ENCODE measurements around the gene CCDC116.
A peak's percentile ranks its signal among the peaks of the same experiment; 100 is the strongest.

CCDC116 gene

DNA sequence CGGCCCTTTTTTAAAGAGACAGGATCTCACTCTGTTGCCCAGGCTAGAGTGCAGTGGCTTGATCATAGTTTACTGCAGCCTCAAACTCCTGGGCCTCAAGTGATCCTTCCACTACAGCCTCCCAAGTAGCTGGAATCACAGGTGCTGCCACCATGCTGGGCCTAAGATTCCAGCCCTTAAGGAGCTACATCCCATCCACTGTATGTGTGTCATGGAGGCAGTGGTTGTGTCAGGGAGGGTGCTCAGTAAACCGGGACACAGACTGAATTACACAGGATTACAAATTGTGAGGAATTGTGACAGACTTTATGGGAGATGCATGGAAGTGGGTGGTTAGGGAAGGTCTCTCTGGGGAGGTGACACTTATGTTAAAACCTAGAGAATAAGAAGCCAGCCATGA, 31.2 kb downstream of the CCDC116 start:
- DNase-seq (ENCODE audit: extremely low spot score), result no peak
- no peak for TF ChIP-seq PKNOX1 (IDR thresholded peaks at IDR 0.05)
- no peak for TF ChIP-seq ARNT (IDR thresholded peaks at IDR 0.05)
- no peak for TF ChIP-seq BHLHE40 (IDR thresholded peaks at IDR 0.05; ENCODE audit: borderline replicate concordance)
- no peak for TF ChIP-seq FOXA1 (IDR thresholded peaks at IDR 0.05)
- no peak for TF ChIP-seq CTBP1 (IDR thresholded peaks at IDR 0.05; ENCODE audit: borderline replicate concordance)
- no peak for TF ChIP-seq ZNF384 (IDR thresholded peaks at IDR 0.05)
- no peak for TF ChIP-seq TARDBP (IDR thresholded peaks at IDR 0.05)
- no peak for TF ChIP-seq LEF1 (IDR thresholded peaks at IDR 0.05; ENCODE audit: borderline replicate concordance)
- TF ChIP-seq SUZ12 (IDR thresholded peaks at IDR 0.05), result no peak
- no peak for TF ChIP-seq FOXM1 (IDR thresholded peaks at IDR 0.05; ENCODE audit: borderline replicate concordance)
- TF ChIP-seq ELF4 (IDR thresholded peaks at IDR 0.05), result no peak
- TF ChIP-seq L3MBTL2 (conservative IDR thresholded peaks at IDR 0.05), result no peak
- no peak for TF ChIP-seq FOXK2 (IDR thresholded peaks at IDR 0.05)
- TF ChIP-seq NFRKB (IDR thresholded peaks at IDR 0.05), result no peak
- TF ChIP-seq HDGF (IDR thresholded peaks at IDR 0.05; ENCODE audit: borderline replicate concordance), result no peak
- TF ChIP-seq SP1 (IDR thresholded peaks at IDR 0.05), result no peak
- CTCF ChIA-PET, result no interaction called here
- POLR2A ChIA-PET, result interaction anchor here (1.1 kb wide), 1 partner anchor 11 kb away, joined by 3 read pairs; no protein-coding TSS in a partner anchor

DNA sequence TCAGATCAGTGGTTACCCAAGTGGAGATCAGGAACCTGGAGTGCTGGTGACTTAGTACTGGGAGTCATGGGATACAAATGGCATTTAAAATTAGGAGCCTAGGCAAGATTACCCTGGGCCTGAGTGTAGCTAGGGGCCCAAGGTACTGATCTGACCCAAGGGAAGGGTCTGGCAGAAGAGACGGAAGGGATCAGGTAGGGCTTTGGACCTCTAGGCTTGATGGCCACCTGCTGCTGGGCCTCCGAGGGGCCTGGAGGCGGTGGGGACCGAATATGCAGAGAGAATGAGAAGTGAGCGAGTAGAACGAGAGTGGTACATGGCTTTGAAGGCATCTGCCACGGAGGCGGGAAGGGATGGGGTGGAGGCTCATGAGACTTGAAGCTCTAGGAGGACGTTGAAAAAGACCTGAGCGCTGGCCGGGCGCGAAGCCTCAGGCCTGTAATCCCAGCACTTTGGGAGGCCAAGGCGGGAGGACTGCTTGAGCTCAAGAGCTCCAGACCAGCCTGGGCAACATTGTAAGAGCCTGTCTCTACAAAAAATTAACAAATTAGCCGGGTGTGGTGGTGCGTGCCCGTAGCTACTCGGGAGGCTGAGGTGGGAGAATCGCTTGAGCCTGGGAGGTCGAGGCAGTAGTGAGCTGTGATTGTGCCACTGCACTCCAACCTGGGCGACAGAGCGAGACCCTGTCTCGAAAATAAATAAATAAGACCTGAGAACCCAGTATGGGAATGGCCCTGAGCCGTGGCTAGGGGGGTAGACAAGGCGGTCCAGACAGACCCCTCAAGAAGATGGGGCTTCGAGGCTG, 32.7 kb downstream of the CCDC116 start:
- no peak for DNase-seq (ENCODE audit: extremely low spot score)
- ChIA-PET POLR2A (interaction anchor here (1.1 to 2.7 kb wide), 9 partner anchors 9 to 245 kb away, joined by 3 to 19 read pairs (median 5); no protein-coding TSS in a partner anchor), CTCF (interaction anchor here (0.6 to 1.8 kb wide), 3 partner anchors 19 to 1237 kb away, joined by 4 to 7 read pairs (median 5); no protein-coding TSS in a partner anchor)
- TF ChIP-seq L3MBTL2 (conservative IDR thresholded peaks at IDR 0.05) (peak; percentile 69; the same call in 1 of the 2 replicates), LEF1 (IDR thresholded peaks at IDR 0.05; ENCODE audit: borderline replicate concordance) (no peak), ELF4 (IDR thresholded peaks at IDR 0.05) (no peak), FOXK2 (IDR thresholded peaks at IDR 0.05) (no peak), TARDBP (IDR thresholded peaks at IDR 0.05) (no peak), ZNF384 (IDR thresholded peaks at IDR 0.05) (no peak)

- no peak for DNase-seq (ENCODE audit: extremely low spot score)
- CTCF ChIA-PET, result no interaction called here
- POLR2A ChIA-PET, result interaction anchor here (1.4 to 2.7 kb wide), 3 partner anchors 14 to 26 kb away, joined by 5 to 19 read pairs (median 6); no protein-coding TSS in a partner anchor
- TF ChIP-seq LEF1 (IDR thresholded peaks at IDR 0.05; ENCODE audit: borderline replicate concordance) (no peak), ZNF384 (IDR thresholded peaks at IDR 0.05) (0 out of 2 replicates have a peak, but pooled peaks have one; percentile 30)
Measured at GRCh38 chr22:21666786-21667185, 34.2 kb downstream of the CCDC116 start.

DNA sequence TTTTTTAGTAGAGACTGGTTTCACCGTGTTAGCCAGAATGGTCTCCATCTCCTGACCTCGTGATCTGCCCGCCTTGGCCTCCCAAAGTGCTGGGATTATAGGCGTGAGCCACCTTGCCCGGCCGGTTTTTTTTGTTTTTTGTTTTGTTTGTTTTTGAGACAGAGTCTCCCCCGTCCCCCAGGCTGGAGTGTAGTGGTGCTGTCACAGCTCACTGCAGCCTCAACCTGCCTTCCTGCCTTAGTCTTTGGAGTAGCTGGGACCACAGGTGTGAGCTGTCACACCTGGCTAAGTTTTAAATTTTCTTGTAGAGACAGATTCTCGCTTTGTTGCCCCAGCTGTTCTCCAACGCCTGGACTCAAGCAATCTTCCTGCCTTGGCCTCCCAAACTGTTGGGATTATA, 36.5 kb downstream of the CCDC116 start:
- ChIA-PET POLR2A (interaction anchor here (0.7 to 0.9 kb wide), 2 partner anchors 11 to 24 kb away, joined by 3 read pairs; no protein-coding TSS in a partner anchor), CTCF (no interaction called here)
- no peak for TF ChIP-seq PKNOX1 (IDR thresholded peaks at IDR 0.05)
- DNase-seq (ENCODE audit: extremely low spot score), result no peak

GRCh38 chr22:21672107-21672629, 39.6 kb downstream of the CCDC116 start:
- DNase-seq (ENCODE audit: extremely low spot score), result no peak
- ChIA-PET POLR2A (no interaction called here), CTCF (no interaction called here)
- no peak for TF ChIP-seq NFRKB (IDR thresholded peaks at IDR 0.05)
- no peak for TF ChIP-seq SUZ12 (IDR thresholded peaks at IDR 0.05)

DNA sequence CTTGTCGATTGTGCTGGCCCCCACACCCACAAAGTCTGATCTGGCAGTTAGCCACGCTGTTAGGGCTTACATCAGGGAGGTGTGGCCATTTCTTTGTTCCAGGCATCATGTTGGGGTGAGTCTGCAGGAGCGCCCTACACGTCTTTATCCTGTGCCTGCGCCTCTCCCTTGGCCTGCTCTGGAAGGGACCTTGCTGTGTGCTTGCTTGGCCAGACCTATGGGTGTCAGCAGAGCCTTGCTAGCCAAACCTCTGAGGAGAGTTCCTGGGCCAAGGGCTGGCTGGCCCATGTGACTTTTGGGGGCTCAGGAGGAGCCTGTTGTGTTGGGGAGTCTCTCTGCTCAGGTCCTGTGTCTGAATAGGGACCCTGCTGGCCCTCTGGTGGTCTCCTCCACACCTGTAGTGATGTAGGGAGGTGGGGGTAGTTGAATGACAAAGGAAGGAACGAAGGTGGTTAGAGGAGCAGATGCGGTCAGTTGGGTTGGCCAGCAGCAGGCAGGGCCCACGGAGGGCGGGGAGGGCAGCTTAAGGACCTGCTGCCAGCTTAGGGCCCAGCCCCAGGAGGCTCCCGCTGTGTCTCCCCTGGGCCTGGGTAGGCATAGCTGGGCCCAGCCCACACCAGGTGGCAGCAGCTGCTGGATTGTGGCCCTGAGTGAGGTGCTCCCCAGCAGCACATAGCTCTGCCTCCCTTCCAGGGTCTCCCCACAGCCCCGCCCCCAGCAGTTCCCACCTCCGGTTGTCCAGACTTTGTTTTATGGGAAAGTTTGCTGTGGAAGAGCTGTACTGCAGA, 41.2 kb downstream of the CCDC116 start:
- ChIA-PET POLR2A (interaction anchor here (1.4 kb wide), 1 partner anchor 8 kb away, joined by 6 read pairs; the partner anchor contains the start of gene PPIL2), CTCF (interaction anchor here (0.6 kb wide), 1 partner anchor 28 kb away, joined by 4 read pairs; no protein-coding TSS in a partner anchor)
- no peak for TF ChIP-seq SUZ12 (IDR thresholded peaks at IDR 0.05)
- no peak for TF ChIP-seq FOXM1 (IDR thresholded peaks at IDR 0.05; ENCODE audit: borderline replicate concordance)
- no peak for TF ChIP-seq HDGF (IDR thresholded peaks at IDR 0.05; ENCODE audit: borderline replicate concordance)
- TF ChIP-seq PKNOX1 (IDR thresholded peaks at IDR 0.05), result no peak
- no peak for TF ChIP-seq LEF1 (IDR thresholded peaks at IDR 0.05; ENCODE audit: borderline replicate concordance)
- no peak for TF ChIP-seq TARDBP (IDR thresholded peaks at IDR 0.05)
- no peak for TF ChIP-seq CTBP1 (IDR thresholded peaks at IDR 0.05; ENCODE audit: borderline replicate concordance)
- DNase-seq (ENCODE audit: extremely low spot score), result no peak
